IPS-NIHi7 (cell line): ENCODE measurements around the gene TTYH1.

Experiments used
- DNase-seq: peaks from one replicate; pipeline ENCODE4 v3.0.0; 2012; ENCODE audit warnings: mixed read lengths; ENCODE audit errors: extremely low spot score

Gene TTYH1

DNA sequence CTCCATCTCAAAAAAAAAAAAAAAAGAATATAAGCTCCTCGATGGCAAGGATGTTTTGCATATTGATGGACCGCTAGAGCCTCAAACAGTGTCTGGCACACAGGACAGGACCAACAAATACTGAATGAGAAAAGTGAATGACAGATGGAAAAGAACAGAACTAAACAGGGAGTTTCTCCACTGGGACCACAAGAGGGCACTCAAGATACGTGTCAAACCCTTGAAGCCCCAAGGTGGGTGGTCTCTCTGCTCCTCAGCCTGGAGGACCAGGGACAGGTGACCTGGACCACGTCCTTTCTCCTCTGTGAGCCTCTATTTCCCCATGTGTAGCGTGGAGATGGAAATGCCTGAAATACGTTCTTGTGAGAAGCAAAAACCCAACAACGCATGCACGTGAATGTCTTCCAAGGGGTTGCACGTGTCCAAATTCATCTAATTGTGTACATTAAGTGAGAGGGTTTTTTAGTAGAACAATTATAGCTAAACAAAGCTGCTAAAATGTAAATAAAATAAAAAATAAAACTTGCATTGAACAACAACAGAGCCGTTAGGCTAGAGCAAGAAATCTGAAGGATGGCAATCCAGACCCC lies 63.5 kb downstream of the TTYH1 start:
- peak; percentile 68 for DNase-seq

DNA sequence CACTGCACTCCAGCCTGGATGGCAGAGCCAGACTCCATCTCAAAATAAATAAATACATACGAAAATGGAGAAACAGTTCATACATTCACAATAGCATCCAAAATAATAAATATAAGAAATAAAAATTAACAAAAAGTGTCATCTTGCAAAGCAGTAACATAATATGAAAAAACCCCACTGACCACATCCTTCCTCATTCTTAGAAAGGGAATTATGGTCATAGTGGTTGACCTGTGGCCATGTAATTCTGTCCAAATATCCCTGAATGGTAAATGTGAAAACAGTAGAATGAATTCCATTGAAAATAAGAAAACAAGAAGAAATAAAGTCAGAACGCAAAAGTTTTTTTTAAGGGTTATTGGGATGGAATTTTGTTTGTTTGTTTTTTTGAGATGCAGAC lies 64.8 kb downstream of the TTYH1 start:
- DNase-seq = no peak

DNA sequence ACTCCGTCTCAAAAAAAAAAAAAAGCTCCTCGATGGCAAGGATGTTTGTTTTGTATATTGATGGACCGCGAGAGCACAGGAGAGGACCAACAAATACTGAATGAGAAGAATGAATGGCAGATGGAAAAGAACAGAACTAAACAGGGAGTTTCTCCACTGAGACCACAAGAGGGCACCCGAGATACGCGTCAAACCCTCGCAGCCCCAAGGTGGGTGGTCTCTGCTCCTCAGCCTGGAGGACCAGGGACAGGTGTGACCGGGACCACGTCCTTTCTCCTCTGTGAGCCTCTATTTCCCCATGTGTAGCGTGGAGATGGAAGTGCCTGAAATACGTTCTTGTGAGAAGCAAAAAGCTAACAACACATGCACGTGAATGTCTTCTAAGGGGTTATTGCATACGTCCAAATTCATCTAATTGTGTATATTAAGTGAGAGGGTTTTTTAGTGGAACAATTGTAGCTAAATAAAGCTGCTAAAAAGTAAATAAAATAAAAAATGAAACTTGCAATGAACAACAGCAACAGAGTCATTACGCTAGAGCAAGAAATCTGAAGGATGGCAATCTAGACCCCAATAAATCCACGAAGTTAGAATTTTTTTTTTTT lies 66.2 kb downstream of the TTYH1 start:
- DNase-seq = peak; percentile 76

DNA sequence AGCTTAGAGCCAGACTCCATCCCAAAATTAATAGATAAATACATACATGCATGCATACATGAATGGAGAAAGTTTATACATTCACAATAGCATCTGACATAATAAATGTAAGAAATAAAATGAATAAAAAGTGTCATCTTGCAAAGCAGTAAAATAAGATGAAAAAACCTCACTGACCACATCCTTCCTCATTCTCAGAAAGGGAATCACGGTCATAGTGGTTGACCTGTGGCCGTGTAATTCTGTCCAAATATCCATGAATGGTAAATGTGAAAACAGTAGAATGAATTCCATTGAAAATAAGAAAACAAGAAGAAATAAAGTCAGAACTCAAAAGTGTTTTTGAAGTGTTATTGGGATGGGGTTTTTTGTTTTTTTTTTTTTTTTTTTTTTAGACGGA lies 67.6 kb downstream of the TTYH1 start:
- no peak for DNase-seq

DNA sequence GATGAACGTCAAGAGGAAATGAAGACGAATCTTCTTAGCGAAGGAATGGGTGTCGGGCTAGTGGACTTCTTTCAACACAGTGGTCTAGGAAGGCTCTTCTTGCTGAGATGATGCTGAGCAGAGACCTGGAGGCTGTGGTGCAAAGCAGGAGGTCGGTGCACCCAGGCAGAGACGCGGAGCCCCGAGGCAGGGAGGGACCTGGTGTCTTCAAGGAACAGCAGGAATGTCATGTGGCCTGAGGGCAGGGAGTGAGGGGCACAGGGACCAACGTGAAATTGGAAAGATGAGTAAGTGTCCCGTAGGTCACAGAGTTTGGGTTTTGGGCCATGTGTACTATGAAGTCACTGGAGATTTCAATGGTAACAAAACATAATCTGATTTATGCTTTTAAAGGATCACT lies 69.2 kb downstream of the TTYH1 start:
- no peak for DNase-seq

DNA sequence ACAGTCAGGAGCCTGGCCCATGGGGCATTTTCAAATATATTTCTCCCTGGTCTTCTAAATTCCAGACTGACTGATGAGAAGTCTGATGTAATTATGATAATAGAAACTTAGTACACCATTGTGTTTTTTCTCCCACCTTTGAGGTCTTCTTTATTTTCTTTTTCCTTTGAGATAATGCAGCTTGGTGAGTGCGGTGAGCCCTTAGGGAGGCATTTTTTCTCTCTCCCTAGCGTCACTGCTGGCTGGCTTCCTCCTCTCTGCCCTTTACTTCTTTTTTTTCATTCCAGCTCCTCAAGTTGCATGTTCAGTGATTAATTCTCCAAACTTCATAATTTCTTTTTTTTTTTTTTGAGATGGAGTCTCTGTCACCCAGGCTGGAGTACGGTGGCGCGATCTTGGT lies 70.6 kb downstream of the TTYH1 start:
- DNase-seq = no peak
